ENCODE results near the gene SLC2A4. TPM values are rescaled to one million over a fixed set of nuclear protein-coding genes. Genes with fewer than 3 reads are reported as not detected.

Gene SLC2A4
- total and polyA plus RNA-seq, 2 donors from 2014 or later = 2.8 to 4.2 TPM

DNA sequence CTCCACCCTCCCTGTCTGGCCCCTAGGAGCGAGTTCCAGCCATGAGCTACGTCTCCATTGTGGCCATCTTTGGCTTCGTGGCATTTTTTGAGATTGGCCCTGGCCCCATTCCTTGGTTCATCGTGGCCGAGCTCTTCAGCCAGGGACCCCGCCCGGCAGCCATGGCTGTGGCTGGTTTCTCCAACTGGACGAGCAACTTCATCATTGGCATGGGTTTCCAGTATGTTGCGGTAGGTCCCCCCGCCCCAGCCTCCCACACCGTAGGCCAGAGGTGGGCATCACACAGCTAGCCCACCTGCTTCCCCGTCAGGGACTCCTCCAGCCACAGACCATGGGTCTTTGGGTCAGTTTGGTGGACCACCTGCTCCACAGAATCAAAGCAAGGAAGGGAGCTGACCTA, 4.2 kb downstream of the SLC2A4 start:
- DNase-seq (no peak), FAIRE-seq (no peak)
- TF ChIP-seq, protein P1, sequence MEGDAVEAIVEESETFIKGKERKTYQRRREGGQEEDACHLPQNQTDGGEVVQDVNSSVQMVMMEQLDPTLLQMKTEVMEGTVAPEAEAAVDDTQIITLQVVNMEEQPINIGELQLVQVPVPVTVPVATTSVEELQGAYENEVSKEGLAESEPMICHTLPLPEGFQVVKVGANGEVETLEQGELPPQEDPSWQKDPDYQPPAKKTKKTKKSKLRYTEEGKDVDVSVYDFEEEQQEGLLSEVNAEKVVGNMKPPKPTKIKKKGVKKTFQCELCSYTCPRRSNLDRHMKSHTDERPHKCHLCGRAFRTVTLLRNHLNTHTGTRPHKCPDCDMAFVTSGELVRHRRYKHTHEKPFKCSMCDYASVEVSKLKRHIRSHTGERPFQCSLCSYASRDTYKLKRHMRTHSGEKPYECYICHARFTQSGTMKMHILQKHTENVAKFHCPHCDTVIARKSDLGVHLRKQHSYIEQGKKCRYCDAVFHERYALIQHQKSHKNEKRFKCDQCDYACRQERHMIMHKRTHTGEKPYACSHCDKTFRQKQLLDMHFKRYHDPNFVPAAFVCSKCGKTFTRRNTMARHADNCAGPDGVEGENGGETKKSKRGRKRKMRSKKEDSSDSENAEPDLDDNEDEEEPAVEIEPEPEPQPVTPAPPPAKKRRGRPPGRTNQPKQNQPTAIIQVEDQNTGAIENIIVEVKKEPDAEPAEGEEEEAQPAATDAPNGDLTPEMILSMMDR (IDR thresholded peaks at IDR 0.05; ENCODE audit: borderline replicate concordance, extremely low read depth, insufficient read depth) = no peak
- H3K4me1 ChIP-seq (ENCODE audit: control insufficient read depth in 2 of 3, insufficient read depth in 2 of 3, low read depth in 1 of 3, low read length in 3 of 3) = peaks cover 0 to 10% (median 0%) of the 10 kb centered on the region in 3 donors
- no peak overlapping the region for H3K9ac ChIP-seq (ENCODE audit: low read length in 3 of 3)
- no peaks in the 10 kb centered on the region for H3K27me3 ChIP-seq (ENCODE audit: control insufficient read depth, insufficient read depth, low read length)
- no peak overlapping the region for H3K4me3 ChIP-seq (ENCODE audit: low read length in 3 of 3)
- H3K9me3 ChIP-seq (ENCODE audit: control insufficient read depth in 2 of 3, insufficient read depth in 1 of 3, low read length in 3 of 3) = no peaks in the 10 kb centered on the region
- H3K27ac ChIP-seq (ENCODE audit: low read depth in 2 of 2, low read length in 2 of 2) = no peak overlapping the region
- H3K36me3 ChIP-seq (ENCODE audit: control insufficient read depth in 2 of 3, insufficient read depth in 3 of 3, low read length in 3 of 3) = no peaks in the 10 kb centered on the region
- intact Hi-C loops (cut with DNase I) = no loop called here

GRCh38 chr17:7289256-7290032, 7.9 kb downstream of the SLC2A4 start:
- no peaks in the 10 kb centered on the region for H3K27me3 ChIP-seq (ENCODE audit: control insufficient read depth, insufficient read depth, low read length)

DNA sequence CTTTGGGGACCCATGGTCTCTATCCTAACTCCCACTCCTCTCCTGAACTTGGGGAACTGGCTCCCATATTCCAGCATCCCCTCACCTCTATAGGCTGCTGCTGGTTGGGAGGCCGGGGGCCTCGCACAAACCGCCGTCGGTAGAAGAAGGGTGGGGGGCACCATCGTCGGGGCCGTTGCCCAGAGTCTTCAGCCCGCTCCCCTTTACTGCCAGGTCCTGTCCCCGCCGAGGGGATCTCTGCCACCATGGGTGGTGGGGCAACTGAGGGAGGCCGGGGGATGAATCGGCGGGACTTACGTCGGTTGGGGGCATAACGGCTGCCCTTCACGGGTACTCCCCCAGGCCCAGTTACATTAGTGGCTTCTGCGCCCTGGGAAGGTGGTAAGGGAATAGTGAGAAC, 8.6 kb downstream of the SLC2A4 start:
- TF ChIP-seq, protein P1 (IDR thresholded peaks at IDR 0.05; ENCODE audit: borderline replicate concordance, extremely low read depth, insufficient read depth) = no peak
- peaks cover 0 to 15% (median 9%) of the 10 kb centered on the region in 3 donors for H3K4me1 ChIP-seq (ENCODE audit: control insufficient read depth in 2 of 3, insufficient read depth in 2 of 3, low read depth in 1 of 3, low read length in 3 of 3)
- H3K9ac ChIP-seq (ENCODE audit: low read length in 3 of 3) = no peak overlapping the region
- no peak overlapping the region for H3K27ac ChIP-seq (ENCODE audit: low read depth in 2 of 2, low read length in 2 of 2)
- H3K4me3 ChIP-seq (ENCODE audit: low read length in 3 of 3) = no peak overlapping the region
- intact Hi-C loops (cut with DNase I) = no loop called here
- no peaks in the 10 kb centered on the region for H3K9me3 ChIP-seq (ENCODE audit: control insufficient read depth in 2 of 3, insufficient read depth in 1 of 3, low read length in 3 of 3)
- H3K27me3 ChIP-seq (ENCODE audit: control insufficient read depth, insufficient read depth, low read length) = peaks cover under 1% of the 10 kb centered on the region
- H3K36me3 ChIP-seq (ENCODE audit: control insufficient read depth in 2 of 3, insufficient read depth in 3 of 3, low read length in 3 of 3) = no peaks in the 10 kb centered on the region
- FAIRE-seq = no peak
- no peak for DNase-seq

More at GRCh38 chr17:7289256-7290032, 7.9 kb downstream of the SLC2A4 start:
- no peak overlapping the region for H3K9ac ChIP-seq (ENCODE audit: low read length in 3 of 3)
- H3K4me1 ChIP-seq (ENCODE audit: control insufficient read depth in 2 of 3, insufficient read depth in 2 of 3, low read depth in 1 of 3, low read length in 3 of 3) = peaks cover 0 to 15% (median 6%) of the 10 kb centered on the region in 3 donors
- no peak overlapping the region for H3K4me3 ChIP-seq (ENCODE audit: low read length in 3 of 3)
- intact Hi-C loops (cut with DNase I) = no loop called here
- FAIRE-seq = no peak
- H3K9me3 ChIP-seq (ENCODE audit: control insufficient read depth in 2 of 3, insufficient read depth in 1 of 3, low read length in 3 of 3) = no peaks in the 10 kb centered on the region
- no peaks in the 10 kb centered on the region for H3K36me3 ChIP-seq (ENCODE audit: control insufficient read depth in 2 of 3, insufficient read depth in 3 of 3, low read length in 3 of 3)
- TF ChIP-seq, protein P1 (IDR thresholded peaks at IDR 0.05; ENCODE audit: borderline replicate concordance, extremely low read depth, insufficient read depth) = no peak
- H3K27ac ChIP-seq (ENCODE audit: low read depth in 2 of 2, low read length in 2 of 2) = no peak overlapping the region
- no peak for DNase-seq

All from kidney (tissue), 14 donors.